Ishikawa (cell line): ENCODE measurements around the gene TTLL10.

Experiments used
- EP300 ChIP-seq: IDR thresholded peaks from 2 replicates; pipeline ENCODE4 v1.6.1; 2012; ENCODE audit warnings: borderline replicate concordance
- NFIC ChIP-seq: IDR thresholded peaks from 2 replicates; pipeline ENCODE4 v1.6.1; 2012
- TCF12 ChIP-seq: IDR thresholded peaks from 2 replicates; pipeline ENCODE4 v1.6.1; 2012; ENCODE audit warnings: low read depth
- YY1 ChIP-seq: IDR thresholded peaks from 2 replicates; pipeline ENCODE4 v1.6.1; 2012; ENCODE audit warnings: low read depth
- TF ChIP-seq, protein P1 (sequence below): IDR thresholded peaks from 2 replicates; pipeline ENCODE4 v1.6.1; 2012

DNA sequence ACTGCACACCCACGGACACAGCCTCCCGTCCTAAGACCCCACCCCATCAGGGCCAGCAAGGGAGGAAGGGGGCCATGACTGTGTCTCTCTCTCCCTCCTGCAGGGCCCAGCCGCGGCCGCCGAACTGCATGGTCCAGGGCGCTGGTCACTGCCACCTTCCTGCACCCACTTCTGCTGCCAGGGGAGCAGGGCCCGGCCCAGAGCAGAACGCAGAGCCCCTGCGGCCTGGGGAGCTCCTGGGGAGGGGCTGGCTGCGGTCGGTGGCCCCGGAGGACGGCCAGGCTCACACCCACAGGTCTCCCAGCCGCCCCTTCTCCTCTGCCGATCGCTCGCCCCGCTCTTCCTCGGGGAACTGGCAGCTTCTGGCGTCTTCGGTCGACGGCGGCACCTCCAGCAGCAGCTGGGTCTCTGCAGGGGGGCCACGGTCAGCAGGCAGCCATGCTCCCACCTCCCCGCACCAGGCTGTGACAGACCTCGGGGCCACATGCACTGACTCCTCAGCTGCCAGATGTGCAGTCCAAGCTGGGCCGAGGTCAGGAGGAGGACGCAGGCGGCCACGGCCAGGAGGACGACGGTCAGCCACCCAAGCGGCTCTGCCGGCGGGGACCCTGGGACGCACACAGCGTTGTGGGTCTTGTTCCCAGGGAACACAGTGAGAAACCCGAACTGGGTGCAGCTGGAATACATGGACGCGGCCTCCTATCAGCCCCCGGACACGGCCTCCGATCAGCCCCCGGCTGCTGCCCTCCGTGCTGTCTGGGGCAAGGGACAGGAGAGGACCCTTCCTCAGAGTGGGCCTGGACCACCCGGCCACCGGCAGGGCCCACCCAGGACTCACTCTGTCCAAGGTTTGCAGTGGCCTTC, 30.1 kb downstream of the TTLL10 start:
- no peak for TF ChIP-seq NFIC
- TF ChIP-seq EP300, result no peak
- TF ChIP-seq, protein P1, sequence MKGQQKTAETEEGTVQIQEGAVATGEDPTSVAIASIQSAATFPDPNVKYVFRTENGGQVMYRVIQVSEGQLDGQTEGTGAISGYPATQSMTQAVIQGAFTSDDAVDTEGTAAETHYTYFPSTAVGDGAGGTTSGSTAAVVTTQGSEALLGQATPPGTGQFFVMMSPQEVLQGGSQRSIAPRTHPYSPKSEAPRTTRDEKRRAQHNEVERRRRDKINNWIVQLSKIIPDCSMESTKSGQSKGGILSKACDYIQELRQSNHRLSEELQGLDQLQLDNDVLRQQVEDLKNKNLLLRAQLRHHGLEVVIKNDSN, result no peak
- TF ChIP-seq YY1, result no peak
- no peak for TF ChIP-seq TCF12
